HepG2 (cell line): ENCODE results near the gene WWC1. TPM values are rescaled to one million over a fixed set of nuclear protein-coding genes. Genes with fewer than 3 reads are reported as not detected.

ENCODE experiments used
- CREM ChIP-seq, 2 experiments: sonication (generic) in 1 of 2; formaldehyde crosslinking in 1 of 2; IDR thresholded peaks; 2 replicates each; pipeline versions ENCODE4 v1.4.0 to v1.6.1; 2016 to 2020; ENCODE audit warnings: antibody characterized with exemption in 1 of 2, mild to moderate bottlenecking in 1 of 2, missing genetic modification reagents in 1 of 2
- IKZF4 ChIP-seq: sonication (generic); formaldehyde crosslinking; IDR thresholded peaks from 2 replicates; pipeline ENCODE4 v1.5.1; 2020; ENCODE audit warnings: borderline replicate concordance, mild to moderate bottlenecking, low read depth, missing genetic modification reagents; ENCODE audit errors: not compliant biosample characterization
- KMT2B ChIP-seq: IDR thresholded peaks from 2 replicates; pipeline ENCODE4 v1.6.1; 2016; ENCODE audit warnings: missing genetic modification reagents, missing compliant biosample characterization
- NFE2 ChIP-seq: sonication (generic); formaldehyde crosslinking; IDR thresholded peaks from 2 replicates; pipeline ENCODE4 v1.4.0; 2020; ENCODE audit warnings: missing genetic modification reagents
- PHF21A ChIP-seq: sonication (generic); formaldehyde crosslinking; IDR thresholded peaks from 2 replicates; pipeline ENCODE4 v1.5.0; 2020; ENCODE audit warnings: mild to moderate bottlenecking, missing genetic modification reagents
- PTBP1 ChIP-seq: fragments of 200-400 bp; formaldehyde crosslinking; IDR thresholded peaks from 2 replicates; pipeline ENCODE4 v1.6.1; 2018; ENCODE audit warnings: low read length, low read depth; ENCODE audit not compliant: poor library complexity, severe bottlenecking
- SIN3A ChIP-seq: IDR thresholded peaks from 2 replicates; pipeline ENCODE4 v1.6.1; 2011; ENCODE audit warnings: low read depth, mild to moderate bottlenecking, control low read depth, low read length, borderline replicate concordance
- TGIF2 ChIP-seq: IDR thresholded peaks from 2 replicates; pipeline ENCODE4 v1.6.1; 2016; ENCODE audit warnings: control low read depth, missing compliant biosample characterization
- ZNF451 ChIP-seq: sonication (generic); formaldehyde crosslinking; IDR thresholded peaks from 2 replicates; pipeline ENCODE4 v1.5.0; 2020; ENCODE audit warnings: mild to moderate bottlenecking, missing genetic modification reagents
- ZNF484 ChIP-seq: sonication (generic); formaldehyde crosslinking; IDR thresholded peaks from 2 replicates; pipeline ENCODE4 v1.5.1; 2020; ENCODE audit warnings: mild to moderate bottlenecking, low read depth, missing genetic modification reagents, borderline replicate concordance
- ZNF562 ChIP-seq: sonication (generic); formaldehyde crosslinking; IDR thresholded peaks from 2 replicates; pipeline ENCODE4 v1.8.0; 2022; ENCODE audit warnings: missing genetic modification reagents, borderline replicate concordance
- ZNF644 ChIP-seq: IDR thresholded peaks from 2 replicates; pipeline ENCODE4 v1.6.1; 2016; ENCODE audit warnings: low read depth
- ZNF737 ChIP-seq: sonication (generic); formaldehyde crosslinking; IDR thresholded peaks from 2 replicates; pipeline ENCODE4 v1.5.0; 2020; ENCODE audit warnings: missing genetic modification reagents, mild to moderate bottlenecking, borderline replicate concordance
- ZNF75D ChIP-seq: sonication (generic); formaldehyde crosslinking; IDR thresholded peaks from 2 replicates; pipeline ENCODE4 v1.8.1; 2023; ENCODE audit warnings: missing genetic modification reagents, mild to moderate bottlenecking, borderline replicate concordance
- ZNF850 ChIP-seq: sonication (generic); formaldehyde crosslinking; conservative IDR thresholded peaks from 2 replicates; pipeline ENCODE4 v1.9.0; 2021; ENCODE audit warnings: mild to moderate bottlenecking, missing genetic modification reagents
- polyA plus RNA-seq, 8 experiments: library from polyadenylated mRNA; depleted of rRNA in 3 of 8; stranded (reverse) in 7 of 8; unstranded in 1 of 8; fragments of >200 nt; fragmentation: Illumina TruSeq in 4 of 8; extraction: Trizol in 4 of 8; gene quantifications; 2 replicates each; pipeline versions ENCODE4 v1.2.1 to v1.2.3, GENCODE V29; 2011 to 2016; ENCODE audit warnings: low read depth in 4 of 8, missing spikeins in 1 of 8, mixed read lengths in 1 of 8; ENCODE audit not compliant: insufficient read depth in 1 of 8
- total RNA-seq, 5 experiments: library from RNA; depleted of rRNA; stranded (reverse); fragments of >200 nt; fragmentation: Illumina TruSeq; extraction: Trizol; gene quantifications; 2 replicates each; pipeline ENCODE4 v1.2.3, GENCODE V29; 2016; ENCODE audit warnings: low read depth in 1 of 5
- TF ChIP-seq, protein P1 (sequence below): sonication (generic); formaldehyde crosslinking; IDR thresholded peaks from 2 replicates; pipeline ENCODE4 v1.4.0; 2020; ENCODE audit warnings: missing genetic modification reagents
- TF ChIP-seq, protein P2 (sequence below): sonication (generic); formaldehyde crosslinking; IDR thresholded peaks from 2 replicates; pipeline ENCODE4 v1.4.0; 2020; ENCODE audit warnings: missing genetic modification reagents, mild to moderate bottlenecking, borderline replicate concordance
- TF ChIP-seq, protein P3 (sequence below): IDR thresholded peaks from 2 replicates; pipeline ENCODE4 v1.4.0; 2020; ENCODE audit warnings: mild to moderate bottlenecking, missing genetic modification reagents

The WWC1 gene
- total and polyA plus RNA-seq, 2 of the 13 experiments (the other 11 are each of a cell fraction or from before 2014, with no cell fraction given) = 8.3 to 17.9 TPM

DNA sequence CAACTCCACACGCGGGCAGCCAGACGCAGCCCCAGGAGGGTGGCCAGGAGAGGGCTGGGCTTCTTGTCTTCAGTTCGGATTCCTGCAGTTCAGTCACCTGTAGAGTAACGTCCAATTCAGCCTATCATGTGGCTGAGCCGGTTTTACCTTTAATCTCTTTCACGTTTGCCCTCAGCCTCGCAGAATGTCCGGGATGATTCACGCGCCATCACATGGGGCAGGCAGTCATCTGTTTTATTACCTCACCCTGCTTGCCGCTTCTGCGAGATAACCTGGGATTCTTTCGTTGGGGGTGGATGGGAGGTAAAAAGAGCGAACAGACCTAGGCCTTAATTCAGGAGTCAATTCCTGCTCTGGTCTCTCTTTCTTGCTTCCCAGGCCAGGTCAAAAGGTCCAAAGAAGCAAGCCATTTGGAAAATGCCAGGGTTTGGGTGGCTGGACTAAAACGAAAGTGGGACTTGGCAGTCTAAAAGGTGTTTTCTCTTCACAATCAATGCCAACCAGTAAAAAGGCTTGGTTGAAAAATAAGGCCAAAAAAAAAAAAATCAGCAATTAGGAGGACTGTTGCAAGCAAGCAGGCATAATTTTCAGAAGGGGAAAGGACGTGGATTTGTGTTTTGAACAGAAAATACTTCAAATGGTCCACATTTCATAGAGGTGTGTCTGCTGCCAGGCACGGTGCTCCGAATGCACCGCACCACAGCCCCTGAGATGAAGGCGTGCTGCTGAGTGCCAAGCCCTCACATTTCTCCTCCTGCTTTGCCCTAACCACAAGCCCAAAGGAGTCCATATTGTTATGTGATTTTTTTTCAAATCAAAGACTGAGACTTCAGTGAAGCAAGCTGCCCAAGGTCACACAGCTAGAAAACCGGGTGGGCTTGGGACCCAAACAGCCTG, 2.8 kb upstream of the WWC1 start (continued):
- TF ChIP-seq PTBP1 = no peak
- TF ChIP-seq PHF21A (CRISPR knock-in tag) = peak; percentile 51; the same call in 1 of the 2 replicates
- no peak for TF ChIP-seq CREM (IDR thresholded peaks at IDR 0.05)
- no peak for TF ChIP-seq CREM (CRISPR knock-in tag; IDR thresholded peaks at IDR 0.05)
- TF ChIP-seq IKZF4 (CRISPR knock-in tag) = peak; percentile 61
- no peak for TF ChIP-seq ZNF737 (CRISPR knock-in tag)
- TF ChIP-seq ZNF451 (CRISPR knock-in tag) = no peak
- 0 out of 2 replicates have a peak, but pooled peaks have one; percentile 14 for TF ChIP-seq KMT2B (CRISPR knock-in tag)
- TF ChIP-seq, protein P1, sequence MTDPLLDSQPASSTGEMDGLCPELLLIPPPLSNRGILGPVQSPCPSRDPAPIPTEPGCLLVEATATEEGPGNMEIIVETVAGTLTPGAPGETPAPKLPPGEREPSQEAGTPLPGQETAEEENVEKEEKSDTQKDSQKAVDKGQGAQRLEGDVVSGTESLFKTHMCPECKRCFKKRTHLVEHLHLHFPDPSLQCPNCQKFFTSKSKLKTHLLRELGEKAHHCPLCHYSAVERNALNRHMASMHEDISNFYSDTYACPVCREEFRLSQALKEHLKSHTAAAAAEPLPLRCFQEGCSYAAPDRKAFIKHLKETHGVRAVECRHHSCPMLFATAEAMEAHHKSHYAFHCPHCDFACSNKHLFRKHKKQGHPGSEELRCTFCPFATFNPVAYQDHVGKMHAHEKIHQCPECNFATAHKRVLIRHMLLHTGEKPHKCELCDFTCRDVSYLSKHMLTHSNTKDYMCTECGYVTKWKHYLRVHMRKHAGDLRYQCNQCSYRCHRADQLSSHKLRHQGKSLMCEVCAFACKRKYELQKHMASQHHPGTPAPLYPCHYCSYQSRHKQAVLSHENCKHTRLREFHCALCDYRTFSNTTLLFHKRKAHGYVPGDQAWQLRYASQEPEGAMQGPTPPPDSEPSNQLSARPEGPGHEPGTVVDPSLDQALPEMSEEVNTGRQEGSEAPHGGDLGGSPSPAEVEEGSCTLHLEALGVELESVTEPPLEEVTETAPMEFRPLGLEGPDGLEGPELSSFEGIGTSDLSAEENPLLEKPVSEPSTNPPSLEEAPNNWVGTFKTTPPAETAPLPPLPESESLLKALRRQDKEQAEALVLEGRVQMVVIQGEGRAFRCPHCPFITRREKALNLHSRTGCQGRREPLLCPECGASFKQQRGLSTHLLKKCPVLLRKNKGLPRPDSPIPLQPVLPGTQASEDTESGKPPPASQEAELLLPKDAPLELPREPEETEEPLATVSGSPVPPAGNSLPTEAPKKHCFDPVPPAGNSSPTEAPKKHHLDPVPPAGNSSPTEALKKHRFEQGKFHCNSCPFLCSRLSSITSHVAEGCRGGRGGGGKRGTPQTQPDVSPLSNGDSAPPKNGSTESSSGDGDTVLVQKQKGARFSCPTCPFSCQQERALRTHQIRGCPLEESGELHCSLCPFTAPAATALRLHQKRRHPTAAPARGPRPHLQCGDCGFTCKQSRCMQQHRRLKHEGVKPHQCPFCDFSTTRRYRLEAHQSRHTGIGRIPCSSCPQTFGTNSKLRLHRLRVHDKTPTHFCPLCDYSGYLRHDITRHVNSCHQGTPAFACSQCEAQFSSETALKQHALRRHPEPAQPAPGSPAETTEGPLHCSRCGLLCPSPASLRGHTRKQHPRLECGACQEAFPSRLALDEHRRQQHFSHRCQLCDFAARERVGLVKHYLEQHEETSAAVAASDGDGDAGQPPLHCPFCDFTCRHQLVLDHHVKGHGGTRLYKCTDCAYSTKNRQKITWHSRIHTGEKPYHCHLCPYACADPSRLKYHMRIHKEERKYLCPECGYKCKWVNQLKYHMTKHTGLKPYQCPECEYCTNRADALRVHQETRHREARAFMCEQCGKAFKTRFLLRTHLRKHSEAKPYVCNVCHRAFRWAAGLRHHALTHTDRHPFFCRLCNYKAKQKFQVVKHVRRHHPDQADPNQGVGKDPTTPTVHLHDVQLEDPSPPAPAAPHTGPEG = no peak
- peak; percentile 51; the same call in 1 of the 2 replicates for TF ChIP-seq ZNF644
- TF ChIP-seq, protein P2, sequence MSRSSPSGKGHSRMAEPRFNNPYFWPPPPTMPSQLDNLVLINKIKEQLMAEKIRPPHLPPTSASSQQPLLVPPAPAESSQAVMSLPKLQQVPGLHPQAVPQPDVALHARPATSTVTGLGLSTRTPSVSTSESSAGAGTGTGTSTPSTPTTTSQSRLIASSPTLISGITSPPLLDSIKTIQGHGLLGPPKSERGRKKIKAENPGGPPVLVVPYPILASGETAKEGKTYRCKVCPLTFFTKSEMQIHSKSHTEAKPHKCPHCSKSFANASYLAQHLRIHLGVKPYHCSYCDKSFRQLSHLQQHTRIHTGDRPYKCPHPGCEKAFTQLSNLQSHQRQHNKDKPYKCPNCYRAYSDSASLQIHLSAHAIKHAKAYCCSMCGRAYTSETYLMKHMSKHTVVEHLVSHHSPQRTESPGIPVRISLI (CRISPR knock-in tag) = no peak
- TF ChIP-seq SIN3A = no peak
- TF ChIP-seq ZNF484 (CRISPR knock-in tag) = no peak
- TF ChIP-seq, protein P3, sequence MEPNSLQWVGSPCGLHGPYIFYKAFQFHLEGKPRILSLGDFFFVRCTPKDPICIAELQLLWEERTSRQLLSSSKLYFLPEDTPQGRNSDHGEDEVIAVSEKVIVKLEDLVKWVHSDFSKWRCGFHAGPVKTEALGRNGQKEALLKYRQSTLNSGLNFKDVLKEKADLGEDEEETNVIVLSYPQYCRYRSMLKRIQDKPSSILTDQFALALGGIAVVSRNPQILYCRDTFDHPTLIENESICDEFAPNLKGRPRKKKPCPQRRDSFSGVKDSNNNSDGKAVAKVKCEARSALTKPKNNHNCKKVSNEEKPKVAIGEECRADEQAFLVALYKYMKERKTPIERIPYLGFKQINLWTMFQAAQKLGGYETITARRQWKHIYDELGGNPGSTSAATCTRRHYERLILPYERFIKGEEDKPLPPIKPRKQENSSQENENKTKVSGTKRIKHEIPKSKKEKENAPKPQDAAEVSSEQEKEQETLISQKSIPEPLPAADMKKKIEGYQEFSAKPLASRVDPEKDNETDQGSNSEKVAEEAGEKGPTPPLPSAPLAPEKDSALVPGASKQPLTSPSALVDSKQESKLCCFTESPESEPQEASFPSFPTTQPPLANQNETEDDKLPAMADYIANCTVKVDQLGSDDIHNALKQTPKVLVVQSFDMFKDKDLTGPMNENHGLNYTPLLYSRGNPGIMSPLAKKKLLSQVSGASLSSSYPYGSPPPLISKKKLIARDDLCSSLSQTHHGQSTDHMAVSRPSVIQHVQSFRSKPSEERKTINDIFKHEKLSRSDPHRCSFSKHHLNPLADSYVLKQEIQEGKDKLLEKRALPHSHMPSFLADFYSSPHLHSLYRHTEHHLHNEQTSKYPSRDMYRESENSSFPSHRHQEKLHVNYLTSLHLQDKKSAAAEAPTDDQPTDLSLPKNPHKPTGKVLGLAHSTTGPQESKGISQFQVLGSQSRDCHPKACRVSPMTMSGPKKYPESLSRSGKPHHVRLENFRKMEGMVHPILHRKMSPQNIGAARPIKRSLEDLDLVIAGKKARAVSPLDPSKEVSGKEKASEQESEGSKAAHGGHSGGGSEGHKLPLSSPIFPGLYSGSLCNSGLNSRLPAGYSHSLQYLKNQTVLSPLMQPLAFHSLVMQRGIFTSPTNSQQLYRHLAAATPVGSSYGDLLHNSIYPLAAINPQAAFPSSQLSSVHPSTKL (CRISPR knock-in tag) = peak; percentile 57; the same call in 1 of the 2 replicates
- no peak for TF ChIP-seq TGIF2 (CRISPR knock-in tag)
- no peak for TF ChIP-seq NFE2 (CRISPR knock-in tag)
- no peak for TF ChIP-seq ZNF75D (CRISPR knock-in tag)
- no peak for TF ChIP-seq ZNF850 (CRISPR knock-in tag)
- no peak for TF ChIP-seq ZNF562 (CRISPR knock-in tag)
